Brain microvascular endothelial cell (primary cell): ENCODE data around the gene PDZRN4.

Experiments used
- DNase-seq: peaks from one replicate; pipeline ENCODE4 v3.0.0-alpha.2; 2020
- H3K27ac ChIP-seq: fragments of 250-450 bp; sonication (Bioruptor Pico); 2 replicates; pipeline ENCODE4 v1.5.1; 2020; ENCODE audit warnings: mild to moderate bottlenecking, moderate library complexity
- H3K27me3 ChIP-seq: fragments of 250-450 bp; sonication (Bioruptor Pico); replicated peaks from 2 replicates; pipeline ENCODE4 v1.5.1; 2020; ENCODE audit warnings: mild to moderate bottlenecking
- H3K36me3 ChIP-seq: fragments of 250-450 bp; sonication (Bioruptor Pico); replicated peaks from 2 replicates; pipeline ENCODE4 v1.5.1; 2020; ENCODE audit warnings: mild to moderate bottlenecking
- H3K4me3 ChIP-seq: 2 replicates; pipeline ENCODE4 v1.5.1; 2011; ENCODE audit warnings: low read depth, mild to moderate bottlenecking, control low read depth, low read length, moderate library complexity
- in situ Hi-C: cut with HindIII; loops from 2 replicates; pipeline ENCODE4 v1.10.0; 2017; ENCODE audit warnings: low sequenced_read_pairs, low pct_ligation_motif_present
- TF ChIP-seq, protein P1 (sequence below): IDR thresholded peaks from 2 replicates; pipeline ENCODE4 v1.5.1; 2011; ENCODE audit warnings: low read depth, mild to moderate bottlenecking, moderate library complexity, low read length, control low read depth, inconsistent platforms; ENCODE audit errors: missing control alignments

The PDZRN4 gene

DNA sequence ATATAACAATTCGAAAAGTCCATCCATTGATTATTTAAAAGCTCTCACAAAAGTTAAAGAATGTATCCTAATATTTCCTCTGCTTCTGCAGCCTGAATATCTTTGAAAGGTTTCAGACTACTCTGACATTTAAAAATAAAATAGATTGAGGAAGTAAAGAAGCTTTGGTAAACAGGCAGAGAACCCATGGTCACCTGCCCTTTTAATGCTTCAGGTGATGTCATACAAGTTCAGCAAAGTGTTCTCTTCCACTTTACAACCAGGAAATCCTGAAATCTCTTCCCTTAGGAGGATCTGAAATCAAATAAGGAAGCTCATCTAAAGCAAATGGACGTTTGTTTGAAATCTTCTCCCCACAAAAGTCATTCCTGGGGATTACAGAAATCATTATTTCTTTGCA, 322.4 kb downstream of the PDZRN4 start:
- TF ChIP-seq, protein P1, sequence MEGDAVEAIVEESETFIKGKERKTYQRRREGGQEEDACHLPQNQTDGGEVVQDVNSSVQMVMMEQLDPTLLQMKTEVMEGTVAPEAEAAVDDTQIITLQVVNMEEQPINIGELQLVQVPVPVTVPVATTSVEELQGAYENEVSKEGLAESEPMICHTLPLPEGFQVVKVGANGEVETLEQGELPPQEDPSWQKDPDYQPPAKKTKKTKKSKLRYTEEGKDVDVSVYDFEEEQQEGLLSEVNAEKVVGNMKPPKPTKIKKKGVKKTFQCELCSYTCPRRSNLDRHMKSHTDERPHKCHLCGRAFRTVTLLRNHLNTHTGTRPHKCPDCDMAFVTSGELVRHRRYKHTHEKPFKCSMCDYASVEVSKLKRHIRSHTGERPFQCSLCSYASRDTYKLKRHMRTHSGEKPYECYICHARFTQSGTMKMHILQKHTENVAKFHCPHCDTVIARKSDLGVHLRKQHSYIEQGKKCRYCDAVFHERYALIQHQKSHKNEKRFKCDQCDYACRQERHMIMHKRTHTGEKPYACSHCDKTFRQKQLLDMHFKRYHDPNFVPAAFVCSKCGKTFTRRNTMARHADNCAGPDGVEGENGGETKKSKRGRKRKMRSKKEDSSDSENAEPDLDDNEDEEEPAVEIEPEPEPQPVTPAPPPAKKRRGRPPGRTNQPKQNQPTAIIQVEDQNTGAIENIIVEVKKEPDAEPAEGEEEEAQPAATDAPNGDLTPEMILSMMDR = no peak
- H3K36me3 ChIP-seq = no peaks in the 10 kb centered on the region
- no peak overlapping the region for H3K4me3 ChIP-seq
- in situ Hi-C loops = no loop called here
- H3K27ac ChIP-seq = no peak overlapping the region
- no peak for DNase-seq
- H3K27me3 ChIP-seq = no peaks in the 10 kb centered on the region

DNA sequence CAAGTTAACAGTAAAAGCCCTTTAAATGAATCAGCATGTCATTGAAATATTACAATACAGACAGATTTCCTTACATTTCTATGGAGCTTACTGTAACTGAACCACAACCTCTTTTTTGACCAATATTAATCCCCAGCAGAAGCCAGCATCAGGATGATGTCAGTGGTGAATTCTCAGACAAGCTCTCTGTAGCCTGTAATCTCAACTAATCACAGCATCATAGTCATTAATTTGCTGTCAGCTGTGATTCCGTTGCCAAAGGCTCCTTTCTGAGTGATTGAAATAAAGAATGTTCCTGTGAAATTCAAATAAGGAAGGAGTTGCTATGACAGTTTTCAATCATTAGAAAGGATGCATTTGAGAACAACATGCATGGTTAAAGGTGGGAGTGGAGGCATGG, 323.1 kb downstream of the PDZRN4 start:
- Histone ChIP-seq H3K4me3 (no peak overlapping the region), H3K27ac (no peak overlapping the region), H3K36me3 (no peaks in the 10 kb centered on the region), H3K27me3 (no peaks in the 10 kb centered on the region)
- no peak for DNase-seq
- in situ Hi-C loops = no loop called here
- TF ChIP-seq, protein P1 = no peak

DNA sequence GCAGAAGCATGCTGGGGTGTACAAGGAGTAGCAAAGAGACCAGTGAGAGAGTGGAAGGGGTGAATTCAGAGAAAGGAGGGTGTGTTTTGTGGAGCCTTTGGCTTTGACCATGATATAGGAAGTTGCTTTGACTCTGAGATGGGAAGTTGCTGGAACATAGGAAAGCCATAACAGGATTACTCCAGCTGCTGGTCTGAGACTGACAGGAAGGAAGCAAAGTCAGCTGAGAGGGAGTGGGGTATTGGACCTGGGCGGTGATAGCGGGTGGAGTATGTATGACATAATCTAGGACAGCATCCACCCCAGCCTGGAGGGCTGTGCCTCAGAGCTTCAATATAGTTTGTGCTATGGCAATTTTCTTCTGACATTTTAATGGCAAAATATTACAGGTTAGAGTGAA, 324.4 kb downstream of the PDZRN4 start:
- DNase-seq = no peak
- Histone ChIP-seq H3K4me3 (no peak overlapping the region), H3K27me3 (no peaks in the 10 kb centered on the region), H3K36me3 (no peaks in the 10 kb centered on the region), H3K27ac (no peak overlapping the region)
- in situ Hi-C loops = no loop called here
- TF ChIP-seq, protein P1 = no peak

DNA sequence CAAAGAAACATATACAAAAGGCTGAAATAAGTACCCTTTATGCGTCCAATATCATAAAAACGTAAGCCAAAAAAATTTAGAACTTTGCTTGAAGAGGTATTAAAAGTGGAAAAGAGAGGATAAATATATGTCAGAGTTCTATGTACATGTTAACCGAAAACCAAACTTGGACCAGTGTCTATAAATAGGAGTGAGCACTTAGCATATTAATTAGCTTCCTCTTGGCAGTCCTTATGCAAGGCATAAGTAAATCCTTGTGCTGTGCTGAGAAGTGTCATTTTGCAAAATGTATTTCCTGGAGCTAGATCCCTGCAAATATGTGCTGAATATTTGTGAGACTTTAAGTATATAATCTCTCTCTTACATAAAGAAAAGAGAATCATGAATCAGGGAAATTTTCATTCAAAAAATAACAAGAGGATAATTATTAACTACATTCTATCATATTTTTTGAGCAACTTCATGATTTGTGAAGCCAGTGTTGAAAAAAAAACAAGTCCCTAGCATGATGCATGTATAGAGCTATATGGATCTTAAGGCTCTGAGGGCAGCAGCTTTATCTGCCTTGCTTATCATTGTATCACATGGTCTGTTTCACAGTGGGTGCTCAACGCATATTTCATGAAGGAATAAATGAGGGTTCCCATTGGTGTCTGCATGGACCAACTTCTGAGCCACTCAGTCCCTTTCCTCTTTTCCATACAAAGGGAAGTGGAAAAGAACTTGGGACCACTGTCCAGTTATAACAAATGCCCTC, 326.1 kb downstream of the PDZRN4 start:
- H3K27ac ChIP-seq = no peak overlapping the region
- DNase-seq = no peak
- H3K4me3 ChIP-seq = no peak overlapping the region
- in situ Hi-C loops = no loop called here
- H3K36me3 ChIP-seq = no peaks in the 10 kb centered on the region
- H3K27me3 ChIP-seq = no peaks in the 10 kb centered on the region
- TF ChIP-seq, protein P1 = no peak

DNA sequence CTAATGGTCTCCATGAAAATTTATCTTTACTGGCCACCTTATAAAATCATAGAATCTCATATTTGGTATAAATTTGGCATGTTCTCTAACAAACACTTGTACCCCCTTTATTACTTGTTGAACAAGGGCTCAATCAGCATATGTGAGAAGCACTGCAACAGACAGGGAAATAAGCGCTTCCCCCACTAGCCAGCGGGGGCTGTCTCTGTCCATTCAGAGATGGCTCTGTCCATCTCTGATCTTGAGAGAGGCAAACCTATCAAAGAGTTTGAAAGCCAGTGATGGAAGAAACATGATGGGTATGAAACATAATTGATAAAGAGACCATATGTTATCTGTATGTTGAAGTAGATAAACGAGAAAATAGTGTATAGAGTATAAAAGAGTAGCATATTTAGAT, 326.8 kb downstream of the PDZRN4 start:
- Histone ChIP-seq H3K4me3 (no peak overlapping the region), H3K27me3 (no peaks in the 10 kb centered on the region), H3K27ac (no peak overlapping the region), H3K36me3 (no peaks in the 10 kb centered on the region)
- in situ Hi-C loops = no loop called here
- TF ChIP-seq, protein P1 = peak; percentile 61
- no peak for DNase-seq

DNA sequence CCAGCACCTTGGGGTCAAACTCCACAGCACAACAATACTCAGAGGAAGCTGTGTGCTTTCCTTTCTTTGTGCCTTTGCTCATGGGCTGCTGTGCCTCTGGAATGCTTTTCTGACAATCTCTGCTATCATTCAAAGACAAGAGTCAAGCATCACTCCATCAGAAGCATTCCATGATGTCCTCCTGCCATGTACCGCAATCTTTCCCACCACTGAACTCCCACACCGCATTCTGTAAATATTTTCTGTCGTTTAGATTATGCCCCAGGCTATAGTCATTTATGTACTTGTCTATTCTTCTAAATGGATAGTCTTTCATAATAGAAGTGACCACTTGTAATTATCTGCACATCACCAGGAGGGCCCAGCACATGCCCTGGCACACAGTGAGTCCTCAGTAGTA, 327.8 kb downstream of the PDZRN4 start:
- no peaks in the 10 kb centered on the region for H3K27me3 ChIP-seq
- no peak overlapping the region for H3K4me3 ChIP-seq
- no peaks in the 10 kb centered on the region for H3K36me3 ChIP-seq
- DNase-seq = no peak
- H3K27ac ChIP-seq = no peak overlapping the region
- TF ChIP-seq, protein P1 = no peak
- in situ Hi-C loops = no loop called here
